ENCODE measurements around the gene STX4. TPM values are rescaled to one million over a fixed set of nuclear protein-coding genes. Genes with fewer than 3 reads are reported as not detected.

The STX4 gene
- total and polyA plus RNA-seq, 8 donors, result 37.7 to 84.8 (median 43.3) TPM

DNA sequence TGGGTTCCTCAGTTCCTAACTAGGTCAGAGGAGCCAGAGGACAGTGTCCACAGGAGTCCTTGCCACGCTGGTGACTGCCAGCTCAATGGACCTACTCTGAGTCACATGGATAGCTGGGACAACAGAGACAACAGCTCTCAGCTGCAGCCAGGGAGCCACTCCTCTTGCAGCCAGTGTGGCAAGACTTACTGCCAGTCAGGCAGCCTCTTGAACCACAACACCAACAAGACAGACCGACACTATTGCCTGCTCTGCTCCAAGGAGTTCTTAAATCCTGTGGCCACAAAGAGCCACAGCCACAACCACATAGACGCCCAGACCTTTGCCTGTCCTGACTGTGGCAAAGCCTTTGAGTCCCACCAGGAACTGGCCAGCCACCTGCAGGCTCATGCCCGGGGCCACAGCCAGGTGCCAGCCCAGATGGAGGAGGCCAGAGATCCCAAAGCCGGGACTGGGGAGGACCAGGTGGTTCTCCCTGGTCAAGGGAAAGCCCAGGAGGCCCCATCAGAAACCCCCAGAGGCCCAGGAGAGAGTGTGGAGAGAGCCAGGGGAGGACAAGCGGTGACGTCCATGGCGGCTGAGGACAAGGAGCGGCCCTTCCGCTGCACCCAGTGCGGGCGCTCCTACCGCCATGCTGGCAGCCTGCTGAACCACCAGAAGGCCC lies 47.5 kb downstream of the STX4 start:
- no peak overlapping the region for H3K27ac ChIP-seq
- no peaks in the 10 kb centered on the region for H3K9me3 ChIP-seq
- no peaks in the 10 kb centered on the region for H3K27me3 ChIP-seq
- ATAC-seq (no peak), DNase-seq (no peak)
- no peak for TF ChIP-seq CTCF (IDR thresholded peaks at IDR 0.05)
- intact Hi-C loops (cut with DNase I), result no loop called here
- H3K36me3 ChIP-seq, result peaks cover 0 to 99% of the 10 kb centered on the region in 2 donors
- H3K4me3 ChIP-seq, result no peak overlapping the region
- H3K4me1 ChIP-seq, result peaks cover 0 to 28% of the 10 kb centered on the region in 2 donors

- TF ChIP-seq CTCF (IDR thresholded peaks at IDR 0.05), result no peak
- peaks cover 0 to 28% of the 10 kb centered on the region in 2 donors for H3K4me1 ChIP-seq
- no peak overlapping the region for H3K4me3 ChIP-seq
- no peaks in the 10 kb centered on the region for H3K27me3 ChIP-seq
- peak overlapping the region in 1 of 2 donors; percentile 5 for H3K27ac ChIP-seq
- DNase-seq (no peak), ATAC-seq (no peak)
- H3K36me3 ChIP-seq, result peaks cover 0 to 99% of the 10 kb centered on the region in 2 donors
- intact Hi-C loops (cut with DNase I), result no loop called here
- H3K9me3 ChIP-seq, result no peaks in the 10 kb centered on the region
These were observed 48.3 kb downstream of the STX4 start for GRCh38 chr16:31081428-31082351.

DNA sequence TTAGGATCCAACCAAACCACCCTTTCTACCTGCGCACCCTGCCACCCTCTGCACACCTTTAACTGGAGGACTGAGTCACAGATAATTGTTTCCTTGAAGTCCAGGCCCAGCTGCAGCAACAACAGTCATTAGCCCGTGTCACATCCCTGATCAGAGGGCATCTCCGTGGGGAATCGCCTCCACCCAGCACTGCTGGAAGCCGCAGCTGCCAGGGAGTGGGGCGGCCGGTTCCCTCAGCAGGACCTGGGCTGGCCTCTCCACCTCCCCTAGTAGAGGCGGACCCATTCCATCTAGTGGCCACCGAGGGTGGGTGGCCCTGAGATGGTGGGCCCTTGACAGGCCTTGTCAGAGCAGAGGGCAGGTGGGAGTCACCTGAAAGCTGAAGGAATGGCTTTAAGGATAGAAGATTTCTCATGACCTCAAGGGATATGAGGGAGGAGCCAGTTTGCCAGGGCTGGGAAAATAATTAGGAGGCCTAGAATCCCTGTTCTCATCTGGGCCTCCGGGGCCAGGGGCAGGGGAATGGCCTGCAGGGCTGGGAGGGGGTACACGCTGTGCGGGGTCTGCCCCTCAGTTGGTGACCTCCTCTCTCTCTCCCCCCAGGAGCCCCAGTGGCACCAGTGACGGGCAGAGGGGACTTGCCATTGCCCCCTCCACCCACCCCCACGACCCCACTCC lies 49.1 kb downstream of the STX4 start:
- Histone ChIP-seq H3K27me3 (no peaks in the 10 kb centered on the region), H3K4me1 (peaks cover 0 to 28% of the 10 kb centered on the region in 2 donors), H3K9me3 (no peaks in the 10 kb centered on the region), H3K27ac (no peak overlapping the region), H3K4me3 (no peak overlapping the region), H3K36me3 (peaks cover 0 to 99% of the 10 kb centered on the region in 2 donors)
- ATAC-seq (no peak), DNase-seq (no peak)
- intact Hi-C loops (cut with DNase I), result no loop called here
- TF ChIP-seq CTCF (IDR thresholded peaks at IDR 0.05), result no peak

DNA sequence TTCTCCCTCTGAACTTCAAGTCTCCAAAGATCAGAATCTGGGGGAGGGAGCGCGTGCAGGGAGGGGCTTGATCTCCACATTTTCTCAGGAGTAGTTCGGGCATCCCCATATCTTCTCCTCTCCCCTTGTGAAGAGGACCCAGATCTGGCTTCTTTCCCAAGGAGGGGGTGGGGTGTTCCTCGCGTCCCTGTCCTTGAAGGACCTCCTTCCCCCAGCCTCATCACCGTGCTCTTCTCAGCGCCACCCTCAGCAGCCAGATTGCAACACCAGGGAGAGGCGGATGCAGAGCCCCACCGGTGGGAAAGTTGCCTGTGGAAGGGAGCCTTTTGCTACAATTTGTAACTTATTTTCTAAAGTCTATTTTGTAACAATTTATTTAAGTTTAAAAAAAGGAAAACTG lies 49.7 kb downstream of the STX4 start:
- Histone ChIP-seq H3K4me1 (peaks cover 0 to 28% of the 10 kb centered on the region in 2 donors), H3K27me3 (no peaks in the 10 kb centered on the region), H3K36me3 (peaks cover 0 to 98% of the 10 kb centered on the region in 2 donors), H3K9me3 (no peaks in the 10 kb centered on the region), H3K4me3 (no peak overlapping the region), H3K27ac (no peak overlapping the region)
- ATAC-seq, result no peak
- no peak for DNase-seq
- no peak for TF ChIP-seq CTCF (IDR thresholded peaks at IDR 0.05)
- intact Hi-C loops (cut with DNase I), result no loop called here

GRCh38 chr16:31083556-31083955 lies 50.2 kb downstream of the STX4 start:
- H3K36me3 ChIP-seq, result peaks cover 0 to 98% of the 10 kb centered on the region in 2 donors
- no peak overlapping the region for H3K4me3 ChIP-seq
- H3K27ac ChIP-seq, result no peak overlapping the region
- no peak for DNase-seq
- no peaks in the 10 kb centered on the region for H3K27me3 ChIP-seq
- intact Hi-C loops (cut with DNase I), result no loop called here
- H3K9me3 ChIP-seq, result no peaks in the 10 kb centered on the region
- TF ChIP-seq CTCF (IDR thresholded peaks at IDR 0.05), result no peak
- peaks cover 0 to 28% of the 10 kb centered on the region in 2 donors for H3K4me1 ChIP-seq
- no peak for ATAC-seq
